Transverse colon (tissue), 4 donors: ENCODE data around the gene FAM114A2.

ENCODE experiments used
- EP300 ChIP-seq: sonication (generic); formaldehyde crosslinking; IDR thresholded peaks from one replicate; pipeline ENCODE4 v1.6.1; 2017; ENCODE audit warnings: antibody characterized with exemption, low read depth
- POLR2A ChIP-seq: fragments of 450-650 bp; IDR thresholded peaks from one replicate; pipeline ENCODE4 v1.6.1; 2016; ENCODE audit warnings: antibody characterized with exemption, mild to moderate bottlenecking, moderate library complexity
- POLR2AphosphoS5 ChIP-seq, 3 donors: sonication (generic); formaldehyde crosslinking; IDR thresholded peaks; one replicate each; pipeline ENCODE4 v1.6.1; 2016; ENCODE audit warnings: antibody characterized with exemption in 3 of 3
- TF ChIP-seq, protein P1 (sequence below), 5 experiments: fragments of 200-600 bp in 3 of 5; fragments of 450-650 bp in 2 of 5; sonication (generic) in 3 of 5; IDR thresholded peaks; 1 replicate in 2 of 5; 2 replicates in 3 of 5; pipeline ENCODE4 v1.5.1; 2016 to 2017; ENCODE audit warnings: antibody characterized with exemption in 5 of 5, inconsistent platforms in 3 of 5, mild to moderate bottlenecking in 2 of 5, moderate library complexity in 1 of 5

DNA sequence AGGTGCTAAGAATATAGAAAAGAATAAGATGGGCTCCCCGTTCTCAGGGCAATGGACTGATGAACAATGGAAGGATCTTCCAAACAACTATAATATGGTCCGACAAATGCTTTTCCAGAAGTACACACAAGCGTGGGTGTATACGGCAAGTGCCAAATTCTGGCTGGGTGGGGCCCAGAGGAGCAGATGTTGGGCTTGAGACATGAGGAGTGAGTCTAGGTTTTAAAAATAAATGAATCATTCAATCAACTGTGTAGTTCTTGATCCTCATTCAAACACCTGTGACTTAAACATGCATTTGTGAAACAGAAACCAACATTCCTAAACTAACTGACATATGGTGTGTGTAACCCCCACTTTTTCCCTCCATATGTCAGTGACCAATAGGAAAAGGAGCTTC, 47.9 kb upstream of the FAM114A2 start:
- TF ChIP-seq, protein P1, sequence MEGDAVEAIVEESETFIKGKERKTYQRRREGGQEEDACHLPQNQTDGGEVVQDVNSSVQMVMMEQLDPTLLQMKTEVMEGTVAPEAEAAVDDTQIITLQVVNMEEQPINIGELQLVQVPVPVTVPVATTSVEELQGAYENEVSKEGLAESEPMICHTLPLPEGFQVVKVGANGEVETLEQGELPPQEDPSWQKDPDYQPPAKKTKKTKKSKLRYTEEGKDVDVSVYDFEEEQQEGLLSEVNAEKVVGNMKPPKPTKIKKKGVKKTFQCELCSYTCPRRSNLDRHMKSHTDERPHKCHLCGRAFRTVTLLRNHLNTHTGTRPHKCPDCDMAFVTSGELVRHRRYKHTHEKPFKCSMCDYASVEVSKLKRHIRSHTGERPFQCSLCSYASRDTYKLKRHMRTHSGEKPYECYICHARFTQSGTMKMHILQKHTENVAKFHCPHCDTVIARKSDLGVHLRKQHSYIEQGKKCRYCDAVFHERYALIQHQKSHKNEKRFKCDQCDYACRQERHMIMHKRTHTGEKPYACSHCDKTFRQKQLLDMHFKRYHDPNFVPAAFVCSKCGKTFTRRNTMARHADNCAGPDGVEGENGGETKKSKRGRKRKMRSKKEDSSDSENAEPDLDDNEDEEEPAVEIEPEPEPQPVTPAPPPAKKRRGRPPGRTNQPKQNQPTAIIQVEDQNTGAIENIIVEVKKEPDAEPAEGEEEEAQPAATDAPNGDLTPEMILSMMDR (IDR thresholded peaks at IDR 0.05): no peak
- TF ChIP-seq POLR2AphosphoS5 (IDR thresholded peaks at IDR 0.05) (no peak), EP300 (no peak), POLR2A (no peak)
